H1 (cell line): ENCODE results near the gene ATP8B3. TPM values are rescaled to one million over a fixed set of nuclear protein-coding genes. Genes with fewer than 3 reads are reported as not detected.

Source experiments
- CTCF ChIA-PET: fragments of 300-600 bp; sonication (Branson Sonifier 250); formaldehyde crosslinking; loops from one replicate; lab custom pipeline; 2021; ENCODE audit not compliant: partially characterized antibody; lab: Charles Lee
- POLR2A ChIA-PET: fragments of 300-600 bp; sonication (Branson Sonifier 250); formaldehyde crosslinking; loops from one replicate; lab custom pipeline; 2021; ENCODE audit warnings: inconsistent platforms; ENCODE audit not compliant: partially characterized antibody; lab: Charles Lee
- DNase-seq, 2 experiments: peaks; one replicate each; pipeline versions ENCODE4 v3.0.0 to v3.0.0-alpha.2; 2010 to 2022; ENCODE audit warnings: low spot score in 2 of 2, low read depth in 1 of 2, mixed read lengths in 1 of 2
- FAIRE-seq: peaks from 2 replicates; lab custom pipeline; 2011; peaks lifted over from hg19 to GRCh38; lab: Jason Lieb, UNC
- H2AFZ ChIP-seq: 2 replicates; pipeline ENCODE4 v1.8.1; 2012; ENCODE audit warnings: low read length, inconsistent platforms
- H2AK5ac ChIP-seq: 2 replicates; pipeline ENCODE4 v1.6.1; 2013; ENCODE audit warnings: low read depth, low read length
- H2BK120ac ChIP-seq: replicated peaks from 2 replicates; pipeline ENCODE3; 2013; ENCODE audit warnings: low read depth, low read length, inconsistent platforms
- H2BK12ac ChIP-seq: 2 replicates; pipeline ENCODE4 v1.6.1; 2013; ENCODE audit warnings: low read depth, low read length
- H2BK15ac ChIP-seq: 2 replicates; pipeline ENCODE4 v1.6.1; 2013; ENCODE audit warnings: low read length
- H2BK20ac ChIP-seq: 2 replicates; pipeline ENCODE4 v1.6.1; 2013; ENCODE audit warnings: low read length
- H2BK5ac ChIP-seq: 2 replicates; pipeline ENCODE4 v1.6.1; 2013; ENCODE audit warnings: low read depth, low read length
- H3K14ac ChIP-seq: 2 replicates; pipeline ENCODE4 v1.6.1; 2013; ENCODE audit warnings: inconsistent platforms; ENCODE audit not compliant: insufficient read length
- H3K18ac ChIP-seq: 2 replicates; pipeline ENCODE4 v1.6.1; 2013; ENCODE audit warnings: low read length; ENCODE audit errors: extremely low read depth
- H3K23ac ChIP-seq: 2 replicates; pipeline ENCODE4 v1.6.1; 2013; ENCODE audit warnings: inconsistent platforms; ENCODE audit not compliant: insufficient read length
- H3K23me2 ChIP-seq: 2 replicates; pipeline ENCODE4 v1.6.1; 2013; ENCODE audit warnings: low read depth, low read length
- H3K27ac ChIP-seq: 2 replicates; pipeline ENCODE4 v1.6.1; 2011; ENCODE audit warnings: low read depth, low read length, inconsistent platforms
- H3K27me3 ChIP-seq, 4 experiments: replicated peaks in 1 of 4; 1 replicate in 1 of 4; 2 replicates in 3 of 4; pipeline versions ENCODE4 v1.6.1 to v1.8.1; 2011 to 2013; ENCODE audit warnings: low read length in 3 of 4, mild to moderate bottlenecking in 3 of 4, inconsistent platforms in 2 of 4, mixed read lengths in 2 of 4, moderate library complexity in 1 of 4; ENCODE audit not compliant: control insufficient read depth in 3 of 4, insufficient read depth in 3 of 4; ENCODE audit errors: extremely low read depth in 1 of 4
- H3K36me3 ChIP-seq, 4 experiments: 2 replicates each; pipeline versions ENCODE4 v1.6.1 to v1.8.1; 2011 to 2013; ENCODE audit warnings: mild to moderate bottlenecking in 4 of 4, low read length in 3 of 4, moderate library complexity in 2 of 4, control low read depth in 1 of 4, inconsistent platforms in 1 of 4; ENCODE audit not compliant: insufficient read depth in 4 of 4, control insufficient read depth in 2 of 4
- H3K4ac ChIP-seq: replicated peaks from 2 replicates; pipeline ENCODE3; 2013; ENCODE audit warnings: low read length, low read depth, mixed read lengths, inconsistent platforms; ENCODE audit not compliant: insufficient read length
- H3K4me1 ChIP-seq, 4 experiments: replicated peaks in 1 of 4; 1 replicate in 1 of 4; 2 replicates in 3 of 4; pipeline versions ENCODE4 v1.6.1 to v1.8.1; 2011 to 2013; ENCODE audit warnings: low read length in 3 of 4, inconsistent platforms in 2 of 4, mixed read lengths in 1 of 4; ENCODE audit not compliant: insufficient read depth in 4 of 4, control insufficient read depth in 3 of 4
- H3K4me2 ChIP-seq, 2 experiments: 2 replicates each; pipeline versions ENCODE4 v1.6.1 to v1.8.1; 2011 to 2013; ENCODE audit warnings: low read depth in 2 of 2, low read length in 2 of 2, control low read depth in 1 of 2, inconsistent platforms in 1 of 2, mild to moderate bottlenecking in 1 of 2; ENCODE audit not compliant: insufficient read depth in 1 of 2
- H3K4me3 ChIP-seq, 4 experiments: fragments of 200-600, 300-600 bp in 1 of 4; sonication (generic), shearing (Covaris generic), sonication (Bioruptor Twin) in 1 of 4; 2 replicates each; pipeline versions ENCODE4 v1.5.1 to v1.8.1; 2011 to 2016; ENCODE audit warnings: low read length in 4 of 4, low read depth in 3 of 4, control low read depth in 2 of 4, inconsistent platforms in 2 of 4, mild to moderate bottlenecking in 2 of 4, mixed read lengths in 1 of 4, moderate library complexity in 1 of 4; ENCODE audit not compliant: insufficient read depth in 2 of 4; ENCODE audit errors: extremely low read depth in 1 of 4
- H3K56ac ChIP-seq: replicated peaks from 2 replicates; pipeline ENCODE3; 2013; ENCODE audit warnings: low read depth, mild to moderate bottlenecking, mixed read lengths, low read length, inconsistent platforms; ENCODE audit not compliant: insufficient read length
- H3K79me1 ChIP-seq: 2 replicates; pipeline ENCODE4 v1.6.1; 2013; ENCODE audit warnings: low read depth, low read length, control low read depth
- H3K79me2 ChIP-seq, 2 experiments: 2 replicates each; pipeline versions ENCODE4 v1.6.1 to v1.8.1; 2012 to 2013; ENCODE audit warnings: low read length in 2 of 2, mild to moderate bottlenecking in 2 of 2, inconsistent platforms in 1 of 2; ENCODE audit not compliant: insufficient read depth in 2 of 2, control insufficient read depth in 1 of 2
- H3K9ac ChIP-seq, 4 experiments: replicated peaks in 1 of 4; 1 replicate in 1 of 4; 2 replicates in 3 of 4; pipeline versions ENCODE4 v1.6.1 to v1.8.1; 2011 to 2013; ENCODE audit warnings: low read depth in 3 of 4, low read length in 3 of 4, control low read depth in 2 of 4, mild to moderate bottlenecking in 2 of 4, moderate library complexity in 2 of 4, inconsistent platforms in 1 of 4; ENCODE audit errors: extremely low read depth in 1 of 4
- H3K9me3 ChIP-seq, 2 experiments: 2 replicates each; pipeline versions ENCODE4 v1.6.1 to v1.8.1; 2012 to 2013; ENCODE audit warnings: mild to moderate bottlenecking in 2 of 2, moderate library complexity in 2 of 2, control low read depth in 1 of 2, inconsistent platforms in 1 of 2, low read depth in 1 of 2, low read length in 1 of 2, mixed read lengths in 1 of 2; ENCODE audit not compliant: insufficient read depth in 2 of 2
- H4K20me1 ChIP-seq, 2 experiments: replicated peaks in 1 of 2; 2 replicates each; pipeline versions ENCODE3 to v1.8.1; 2011 to 2013; ENCODE audit warnings: inconsistent platforms in 2 of 2, low read length in 2 of 2, mild to moderate bottlenecking in 1 of 2; ENCODE audit not compliant: insufficient read depth in 2 of 2, control insufficient read depth in 1 of 2
- H4K5ac ChIP-seq: 2 replicates; pipeline ENCODE4 v1.6.1; 2013; ENCODE audit warnings: low read length, low read depth, mixed read lengths, inconsistent platforms; ENCODE audit not compliant: insufficient read length
- H4K8ac ChIP-seq: 2 replicates; pipeline ENCODE4 v1.8.0; 2013; ENCODE audit warnings: mild to moderate bottlenecking, moderate library complexity, low read length, inconsistent platforms; ENCODE audit not compliant: insufficient read depth; ENCODE audit errors: extremely low read depth
- H4K91ac ChIP-seq: replicated peaks from 2 replicates; pipeline ENCODE3; 2013; ENCODE audit warnings: low read length, mixed read lengths, inconsistent platforms; ENCODE audit not compliant: insufficient read length
- BCL11A ChIP-seq, 2 experiments: IDR thresholded peaks; one replicate each; pipeline ENCODE4 v1.6.1; 2011; ENCODE audit warnings: low read depth in 2 of 2, low read length in 2 of 2, mild to moderate bottlenecking in 2 of 2
- CHD2 ChIP-seq: IDR thresholded peaks from 2 replicates; pipeline ENCODE4 v1.6.1; 2012; ENCODE audit warnings: low read length, improper control_type of control experiment
- EP300 ChIP-seq, 2 experiments: IDR thresholded peaks; 1 replicate in 1 of 2; 2 replicates in 1 of 2; pipeline ENCODE4 v1.6.1; 2011 to 2012; ENCODE audit warnings: low read depth in 2 of 2, low read length in 2 of 2, mild to moderate bottlenecking in 2 of 2, borderline replicate concordance in 1 of 2, inconsistent platforms in 1 of 2, moderate library complexity in 1 of 2
- FOSL1 ChIP-seq: IDR thresholded peaks from 2 replicates; pipeline ENCODE4 v1.6.1; 2011; ENCODE audit warnings: mild to moderate bottlenecking, low read depth, low read length, moderate library complexity; ENCODE audit not compliant: insufficient read depth
- HDAC6 ChIP-seq: IDR thresholded peaks from one replicate; pipeline ENCODE4 v1.7.1; 2012; ENCODE audit warnings: low read depth, mild to moderate bottlenecking, inconsistent platforms, low read length, moderate library complexity
- NANOG ChIP-seq: IDR thresholded peaks from 2 replicates; pipeline ENCODE4 v1.6.1; 2011; ENCODE audit warnings: low read length, low read depth, mild to moderate bottlenecking, inconsistent platforms; ENCODE audit not compliant: insufficient read depth, poor library complexity, severe bottlenecking
- POLR2AphosphoS5 ChIP-seq: IDR thresholded peaks from 2 replicates; pipeline ENCODE4 v1.6.1; 2011; ENCODE audit warnings: low read depth, low read length
- SP2 ChIP-seq: IDR thresholded peaks from 2 replicates; pipeline ENCODE4 v1.6.1; 2012; ENCODE audit warnings: mild to moderate bottlenecking, low read length, inconsistent platforms
- SRF ChIP-seq: IDR thresholded peaks from 2 replicates; pipeline ENCODE4 v1.6.1; 2011; ENCODE audit warnings: mild to moderate bottlenecking, low read depth, low read length, moderate library complexity
- TCF12 ChIP-seq: IDR thresholded peaks from 2 replicates; pipeline ENCODE4 v1.6.1; 2011; ENCODE audit warnings: low read depth, mild to moderate bottlenecking, low read length
- WGBS, 2 experiments: shearing (Covaris generic) in 1 of 2; methylation state at CpG; one replicate each; pipeline versions ENCODE4 v1.1.6 to v1.1.7; 2013 to 2015; ENCODE audit warnings: low lambda C conversion rate in 2 of 2, mixed read lengths in 2 of 2, inconsistent platforms in 1 of 2, low coverage in 1 of 2, missing lambda C conversion rate in 1 of 2; ENCODE audit not compliant: insufficient replicate concordance in 2 of 2, insufficient coverage in 1 of 2, insufficient read length in 1 of 2; ENCODE audit errors: extremely low coverage in 1 of 2, missing lambda C conversion rate in 1 of 2; 5-methylcytosine and 5-hydroxymethylcytosine counted together
- polyA plus RNA-seq, 7 experiments: library from polyadenylated mRNA; depleted of rRNA in 3 of 7; stranded (reverse) in 5 of 7; unstranded in 2 of 7; fragments of >200 nt in 5 of 7; fragments of 200-250 nt in 2 of 7; gene quantifications; 1 replicate in 5 of 7; 2 replicates in 1 of 7; 4 replicates in 1 of 7; pipeline versions ENCODE4 v1.2.1 to v1.2.3, GENCODE V29; 2011 to 2013; ENCODE audit warnings: missing spikeins in 2 of 7, mixed read lengths in 2 of 7
- total RNA-seq: library from RNA; stranded (reverse); fragmentation: NEBNext Ultra II Directional; extraction: Animal tissue kit (Norgen Biotek cat#: 25700); gene quantifications from 2 replicates; pipeline ENCODE4 v1.2.1, GENCODE V29; 2021

Gene ATP8B3
- total and polyA plus RNA-seq, 2 of the 8 experiments (the other 6 are each of a cell fraction or from before 2014, with no cell fraction given): 4.1 to 9.3 TPM

DNA sequence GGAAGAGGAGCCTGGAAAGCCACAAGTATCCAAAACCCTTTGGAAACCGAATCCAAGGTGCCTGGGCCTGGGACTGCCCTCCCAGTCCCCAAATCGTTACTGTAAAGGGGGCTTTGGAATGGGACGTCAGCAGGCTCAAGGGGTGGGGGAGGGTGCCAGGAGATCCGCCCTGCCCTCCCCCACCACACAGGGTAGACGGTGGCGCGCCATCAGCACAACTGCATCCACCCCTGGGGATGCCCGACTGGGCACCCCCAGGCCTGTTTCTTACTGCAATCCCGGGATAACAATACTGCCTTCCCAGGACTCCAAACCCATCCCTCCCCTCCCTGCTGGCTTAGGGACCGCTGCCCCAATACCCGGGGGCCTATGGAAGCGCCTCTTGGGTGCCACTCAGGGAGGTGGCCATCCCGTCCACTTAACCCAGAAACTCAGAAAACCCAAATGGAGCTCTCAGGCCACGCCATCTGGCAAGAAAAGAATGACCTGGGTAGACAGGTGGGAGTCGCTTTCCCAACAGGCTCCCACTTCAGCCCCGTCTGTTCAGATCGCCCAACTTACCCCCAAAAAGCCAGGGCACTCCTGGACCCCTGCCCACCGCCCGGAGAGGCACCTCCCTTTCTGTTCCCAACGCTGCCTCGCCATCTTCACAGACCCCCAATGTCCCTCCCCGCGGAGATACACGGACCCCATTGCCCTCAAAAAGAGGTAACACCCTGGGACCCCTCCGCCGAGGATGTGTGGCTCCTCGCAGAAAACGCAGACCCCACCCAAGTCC, 48.9 kb upstream of the ATP8B3 start:
- Histone ChIP-seq H3K18ac (no peak overlapping the region), H3K79me2 (peaks cover 18 to 61% of the 10 kb centered on the region in 2 experiments; a peak in 3 of 4 replicates)
- CTCF ChIA-PET: interaction anchor here (0.9 to 1.7 kb wide), 3 partner anchors 17 to 28 kb away, joined by 3 to 5 read pairs (median 3); no protein-coding TSS in a partner anchor
- no peak for TF ChIP-seq CHD2
- TF ChIP-seq SRF: no peak
- no peak for TF ChIP-seq NANOG
- TF ChIP-seq EP300 (IDR thresholded peaks at IDR 0.05; ENCODE audit: borderline replicate concordance in 1 of 2, low read depth in 2 of 2, low read length in 2 of 2): no peak
- no peak for TF ChIP-seq FOSL1
- no peak for TF ChIP-seq HDAC6
- TF ChIP-seq SP2: no peak
- TF ChIP-seq POLR2AphosphoS5: no peak
- TF ChIP-seq BCL11A (IDR thresholded peaks at IDR 0.05; ENCODE audit: low read depth in 2 of 2, low read length in 2 of 2): no peak
- no peak for TF ChIP-seq TCF12

More for the DNA sequence above, 48.9 kb upstream of the ATP8B3 start:
- no peak overlapping the region for H2BK15ac ChIP-seq
- H3K36me3 ChIP-seq: no peaks in the 10 kb centered on the region
- peak overlapping the region; percentile 66 to 84 (median 76) for H3K4me3 ChIP-seq
- H4K8ac ChIP-seq: no peak overlapping the region
- H3K4me2 ChIP-seq: peak overlapping the region; percentile 89 to 90
- H3K4ac ChIP-seq: no peak overlapping the region
- POLR2A ChIA-PET: interaction anchor here (1.1 to 1.3 kb wide), 2 partner anchors 12 to 43 kb away, joined by 3 to 4 read pairs; partner anchors contain the start of gene REXO1
- FAIRE-seq (no peak), DNase-seq (no peak)
- no peaks in the 10 kb centered on the region for H3K9me3 ChIP-seq
- no peak overlapping the region for H3K9ac ChIP-seq
- no peak overlapping the region for H3K56ac ChIP-seq
- no peak overlapping the region for H4K91ac ChIP-seq
- no peak overlapping the region for H2AFZ ChIP-seq
- no peak overlapping the region for H2BK120ac ChIP-seq
- H3K14ac ChIP-seq: no peak overlapping the region
- H2AK5ac ChIP-seq: no peak overlapping the region
- WGBS, 2 experiments: 19% methylated on average over 24 of the region's 28 CpGs; no CpG with 5 or more reads in 1 of the 2 experiments
- H3K23ac ChIP-seq: no peak overlapping the region
- H2BK12ac ChIP-seq: no peak overlapping the region
- no peak overlapping the region for H4K5ac ChIP-seq
- no peak overlapping the region for H2BK20ac ChIP-seq
- peaks cover 12% of the 10 kb centered on the region; the same call in 1 of the 2 replicates for H3K23me2 ChIP-seq
- peaks cover 34 to 50% of the 10 kb centered on the region in 2 experiments for H4K20me1 ChIP-seq
- H3K79me1 ChIP-seq: peaks cover 16% of the 10 kb centered on the region
- H3K4me1 ChIP-seq: peaks cover 0 to 57% (median 43%) of the 10 kb centered on the region in 4 experiments; a peak in 6 of 7 replicates
- H3K27ac ChIP-seq: no peak overlapping the region
- peaks cover 0 to 15% (median 6%) of the 10 kb centered on the region in 4 experiments; a peak in 5 of 7 replicates for H3K27me3 ChIP-seq
- H2BK5ac ChIP-seq: no peak overlapping the region
